Osteocyte (in vitro differentiated cells): ENCODE data around the gene GOLGA8S. TPM values are rescaled to one million over a fixed set of nuclear protein-coding genes. Genes with fewer than 3 reads are reported as not detected.

Experiments
- total RNA-seq: library from RNA; stranded (reverse); gene quantifications from 2 replicates; pipeline ENCODE4 v1.2.1, GENCODE V29; 2021

GOLGA8S gene
- total RNA-seq, 1 donor from 2014 or later, result 0.30 TPM

Other genes with a start within 250 kb of the GOLGA8S start
- not detected in 2 replicates for gene GOLGA6L1, start 217.9 kb upstream of the GOLGA8S start, total RNA-seq
- not detected in 2 replicates for gene GOLGA6L26, start 20.6 kb upstream of the GOLGA8S start, total RNA-seq
- not detected in 2 replicates for gene GOLGA6L2, start 92.5 kb downstream of the GOLGA8S start, total RNA-seq
- gene MKRN3, start 210.9 kb downstream of the GOLGA8S start, total RNA-seq, result not detected in 2 replicates